Measurements from ENCODE around the gene TBC1D17. TPM values are rescaled to one million over a fixed set of nuclear protein-coding genes. Genes with fewer than 3 reads are reported as not detected.

TBC1D17 gene
- total and polyA plus RNA-seq, 2 experiments from 2014 or later, result 6.6 to 32.4 TPM

GRCh38 chr19:49908480-49909420 is 31.2 kb downstream of the TBC1D17 start:
- H4K20me1 ChIP-seq (ENCODE audit: insufficient read depth), result no peaks in the 10 kb centered on the region
- TF ChIP-seq EZH2 (IDR thresholded peaks at IDR 0.05; ENCODE audit: insufficient read depth, poor library complexity, severe bottlenecking), result no peak
- no peak for TF ChIP-seq EZH2phosphoT487 (IDR thresholded peaks at IDR 0.05; ENCODE audit: insufficient read depth, low read depth)
- H3K4me2 ChIP-seq (ENCODE audit: unreplicated experiment), result no peak overlapping the region
- H3K9ac ChIP-seq, result no peak overlapping the region
- H3K36me3 ChIP-seq (ENCODE audit: low read depth), result no peaks in the 10 kb centered on the region; the same call in 1 of the 2 replicates
- H3K27me3 ChIP-seq (replicated peaks; ENCODE audit: insufficient read depth), result no peaks in the 10 kb centered on the region
- in situ Hi-C loops (cut with MboI), result no loop called here
- peaks cover 7% of the 10 kb centered on the region for H3K79me2 ChIP-seq (ENCODE audit: insufficient read depth)
- no peaks in the 10 kb centered on the region for H3F3A ChIP-seq (ENCODE audit: insufficient read depth)
- no peak overlapping the region for H3K27ac ChIP-seq
- no peak overlapping the region for H3K4me3 ChIP-seq
- 96 to 97% methylated on average over 35 to 37 of the region's 37 CpGs for WGBS, 2 experiments (ENCODE audit: low coverage in 1 of 2, low lambda C conversion rate in 2 of 2, missing lambda C conversion rate in 2 of 2)
- no peaks in the 10 kb centered on the region for H3K9me3 ChIP-seq (ENCODE audit: low read depth)
- DNase-seq, result no peak
- no peak overlapping the region for H2AFZ ChIP-seq
- no peaks in the 10 kb centered on the region for H3K4me1 ChIP-seq (ENCODE audit: insufficient read depth)
- H3K9me2 ChIP-seq (ENCODE audit: insufficient read depth), result no peaks in the 10 kb centered on the region

- Histone ChIP-seq H4K20me1 (ENCODE audit: insufficient read depth) (no peaks in the 10 kb centered on the region), H3K9me3 (ENCODE audit: low read depth) (no peaks in the 10 kb centered on the region), H3F3A (ENCODE audit: insufficient read depth) (no peaks in the 10 kb centered on the region), H3K27me3 (replicated peaks; ENCODE audit: insufficient read depth) (no peaks in the 10 kb centered on the region), H3K79me2 (ENCODE audit: insufficient read depth) (peaks cover 12% of the 10 kb centered on the region), H3K27ac (no peak overlapping the region), H3K4me1 (ENCODE audit: insufficient read depth) (no peaks in the 10 kb centered on the region), H3K36me3 (ENCODE audit: low read depth) (no peaks in the 10 kb centered on the region; the same call in 1 of the 2 replicates), H3K4me2 (ENCODE audit: unreplicated experiment) (no peak overlapping the region), H3K9me2 (ENCODE audit: insufficient read depth) (no peaks in the 10 kb centered on the region), H3K9ac (no peak overlapping the region), H2AFZ (no peak overlapping the region), H3K4me3 (no peak overlapping the region)
- TF ChIP-seq EZH2 (IDR thresholded peaks at IDR 0.05; ENCODE audit: insufficient read depth, poor library complexity, severe bottlenecking) (no peak), EZH2phosphoT487 (IDR thresholded peaks at IDR 0.05; ENCODE audit: insufficient read depth, low read depth) (no peak)
- no peak for DNase-seq
- in situ Hi-C loops (cut with MboI), result no loop called here
- 89 to 99% methylated on average over 3 to 5 of the region's 5 CpGs for WGBS, 2 experiments (ENCODE audit: low coverage in 1 of 2, low lambda C conversion rate in 2 of 2, missing lambda C conversion rate in 2 of 2)
These were observed 32.7 kb downstream of the TBC1D17 start for GRCh38 chr19:49910179-49910578.

GRCh38 chr19:49911381-49912145 is 34.1 kb downstream of the TBC1D17 start:
- Histone ChIP-seq H4K20me1 (ENCODE audit: insufficient read depth) (no peaks in the 10 kb centered on the region), H3K4me1 (ENCODE audit: insufficient read depth) (no peaks in the 10 kb centered on the region), H3F3A (ENCODE audit: insufficient read depth) (no peaks in the 10 kb centered on the region), H3K9ac (no peak overlapping the region), H3K27me3 (replicated peaks; ENCODE audit: insufficient read depth) (no peaks in the 10 kb centered on the region), H3K4me3 (no peak overlapping the region), H3K27ac (no peak overlapping the region), H3K9me2 (ENCODE audit: insufficient read depth) (no peaks in the 10 kb centered on the region), H2AFZ (no peak overlapping the region), H3K36me3 (ENCODE audit: low read depth) (no peaks in the 10 kb centered on the region; the same call in 1 of the 2 replicates), H3K79me2 (ENCODE audit: insufficient read depth) (peaks cover 23% of the 10 kb centered on the region), H3K9me3 (ENCODE audit: low read depth) (no peaks in the 10 kb centered on the region), H3K4me2 (ENCODE audit: unreplicated experiment) (no peak overlapping the region)
- no peak for TF ChIP-seq EZH2 (IDR thresholded peaks at IDR 0.05; ENCODE audit: insufficient read depth, poor library complexity, severe bottlenecking)
- DNase-seq, result no peak
- 67 to 69% methylated on average over 9 of the region's 9 CpGs for WGBS, 2 experiments (ENCODE audit: low coverage in 1 of 2, low lambda C conversion rate in 2 of 2, missing lambda C conversion rate in 2 of 2)
- in situ Hi-C loops (cut with MboI), result no loop called here

GRCh38 chr19:49912965-49913685 is 35.6 kb downstream of the TBC1D17 start:
- TF ChIP-seq EZH2 (IDR thresholded peaks at IDR 0.05; ENCODE audit: insufficient read depth, poor library complexity, severe bottlenecking), result no peak
- no peak for TF ChIP-seq EZH2phosphoT487 (IDR thresholded peaks at IDR 0.05; ENCODE audit: insufficient read depth, low read depth)
- Histone ChIP-seq H3K36me3 (ENCODE audit: low read depth) (no peaks in the 10 kb centered on the region; the same call in 1 of the 2 replicates), H3K9ac (no peak overlapping the region), H4K20me1 (ENCODE audit: insufficient read depth) (no peaks in the 10 kb centered on the region), H3K4me2 (ENCODE audit: unreplicated experiment) (no peak overlapping the region), H3K9me3 (ENCODE audit: low read depth) (no peaks in the 10 kb centered on the region), H3K4me1 (ENCODE audit: insufficient read depth) (no peaks in the 10 kb centered on the region), H3K27ac (no peak overlapping the region), H3K27me3 (replicated peaks; ENCODE audit: insufficient read depth) (no peaks in the 10 kb centered on the region), H2AFZ (no peak overlapping the region), H3F3A (ENCODE audit: insufficient read depth) (no peaks in the 10 kb centered on the region), H3K79me2 (ENCODE audit: insufficient read depth) (peaks cover 37% of the 10 kb centered on the region), H3K9me2 (ENCODE audit: insufficient read depth) (no peaks in the 10 kb centered on the region), H3K4me3 (no peak overlapping the region)
- WGBS, 2 experiments (ENCODE audit: low coverage in 1 of 2, low lambda C conversion rate in 2 of 2, missing lambda C conversion rate in 2 of 2), result 84 to 85% methylated on average over 21 of the region's 21 CpGs
- no peak for DNase-seq
- in situ Hi-C loops (cut with MboI), result no loop called here

All from GM23248 (cell line).